GM12878 (cell line): ENCODE data around the gene COA1. TPM values are rescaled to one million over a fixed set of nuclear protein-coding genes. Genes with fewer than 3 reads are reported as not detected.

Experiments used
- BCL11A ChIP-seq: IDR thresholded peaks from 2 replicates; pipeline ENCODE4 v1.6.1; 2011; ENCODE audit warnings: low read depth, low read length
- BMI1 ChIP-seq: fragments of 450-650 bp; IDR thresholded peaks from 2 replicates; pipeline ENCODE4 v1.6.1; 2016; ENCODE audit warnings: mild to moderate bottlenecking, moderate library complexity, borderline replicate concordance
- CBX5 ChIP-seq: sonication (generic); IDR thresholded peaks from 2 replicates; pipeline ENCODE4 v1.6.1; 2016; ENCODE audit warnings: low read depth, moderate library complexity, mild to moderate bottlenecking, inconsistent platforms
- CREB1 ChIP-seq: IDR thresholded peaks from 2 replicates; pipeline ENCODE4 v1.6.1; 2012; ENCODE audit warnings: low read depth, mild to moderate bottlenecking, inconsistent platforms
- EED ChIP-seq: sonication (generic); IDR thresholded peaks from 2 replicates; pipeline ENCODE4 v1.6.1; 2016; ENCODE audit warnings: antibody characterized with exemption, low read depth
- IKZF1 ChIP-seq: fragments of 450-650 bp; conservative IDR thresholded peaks from 2 replicates; pipeline ENCODE4 v1.6.1; 2017; ENCODE audit warnings: antibody characterized with exemption, mild to moderate bottlenecking
- IKZF2 ChIP-seq, 2 experiments: fragments of 450-650 bp; IDR thresholded peaks; 2 replicates each; pipeline ENCODE4 v1.6.1; 2017; ENCODE audit warnings: mild to moderate bottlenecking in 2 of 2, moderate library complexity in 2 of 2
- IRF4 ChIP-seq: IDR thresholded peaks from 2 replicates; pipeline ENCODE4 v1.6.1; 2011; ENCODE audit warnings: low read depth, low read length
- JUNB ChIP-seq: IDR thresholded peaks from 2 replicates; pipeline ENCODE4 v1.6.1; 2016; ENCODE audit warnings: antibody characterized with exemption, mild to moderate bottlenecking
- NFIC ChIP-seq: IDR thresholded peaks from 2 replicates; pipeline ENCODE4 v1.6.1; 2012; ENCODE audit warnings: low read depth, mild to moderate bottlenecking, inconsistent platforms, low read length, moderate library complexity
- RBBP5 ChIP-seq: fragments of 200-600 bp; sonication (generic); conservative IDR thresholded peaks from 2 replicates; pipeline ENCODE4 v1.6.1; 2016
- polyA plus RNA-seq, 11 experiments: library from polyadenylated mRNA; depleted of rRNA in 4 of 11; unstranded in 6 of 11; stranded (reverse) in 5 of 11; fragments of >200 nt; fragmentation: Nextera tagmentation in 4 of 11; fragmentation: Illumina TruSeq in 1 of 11; extraction: Ambion mirVana in 4 of 11; extraction: Trizol in 1 of 11; gene quantifications; 1 replicate in 1 of 11; 2 replicates in 10 of 11; pipeline versions ENCODE4 v1.2.1 to v1.2.3, GENCODE V29; 2011 to 2016; ENCODE audit warnings: inconsistent platforms in 2 of 11, missing spikeins in 2 of 11, low read depth in 1 of 11
- total RNA-seq, 4 experiments: library from RNA; depleted of rRNA in 3 of 4; stranded (reverse); fragments of >200 nt in 3 of 4; fragmentation: Illumina TruSeq in 1 of 4; extraction: Trizol in 1 of 4; gene quantifications; 2 replicates each; pipeline versions ENCODE4 v1.2.1 to v1.2.3, GENCODE V29; 2013 to 2021
- TF ChIP-seq, protein P1 (sequence below): IDR thresholded peaks from 2 replicates; pipeline ENCODE4 v1.6.1; 2012; ENCODE audit warnings: mild to moderate bottlenecking, low read depth, low read length
- TF ChIP-seq, protein P2 (sequence below): fragments of 450-650 bp; IDR thresholded peaks from 2 replicates; pipeline ENCODE4 v1.6.1; 2017; ENCODE audit warnings: mild to moderate bottlenecking, moderate library complexity

The COA1 gene
- total and polyA plus RNA-seq, 10 of the 15 experiments (the other 5 are each of a cell fraction or from before 2014, with no cell fraction given), result 83.1 to 258 (median 111) TPM

DNA sequence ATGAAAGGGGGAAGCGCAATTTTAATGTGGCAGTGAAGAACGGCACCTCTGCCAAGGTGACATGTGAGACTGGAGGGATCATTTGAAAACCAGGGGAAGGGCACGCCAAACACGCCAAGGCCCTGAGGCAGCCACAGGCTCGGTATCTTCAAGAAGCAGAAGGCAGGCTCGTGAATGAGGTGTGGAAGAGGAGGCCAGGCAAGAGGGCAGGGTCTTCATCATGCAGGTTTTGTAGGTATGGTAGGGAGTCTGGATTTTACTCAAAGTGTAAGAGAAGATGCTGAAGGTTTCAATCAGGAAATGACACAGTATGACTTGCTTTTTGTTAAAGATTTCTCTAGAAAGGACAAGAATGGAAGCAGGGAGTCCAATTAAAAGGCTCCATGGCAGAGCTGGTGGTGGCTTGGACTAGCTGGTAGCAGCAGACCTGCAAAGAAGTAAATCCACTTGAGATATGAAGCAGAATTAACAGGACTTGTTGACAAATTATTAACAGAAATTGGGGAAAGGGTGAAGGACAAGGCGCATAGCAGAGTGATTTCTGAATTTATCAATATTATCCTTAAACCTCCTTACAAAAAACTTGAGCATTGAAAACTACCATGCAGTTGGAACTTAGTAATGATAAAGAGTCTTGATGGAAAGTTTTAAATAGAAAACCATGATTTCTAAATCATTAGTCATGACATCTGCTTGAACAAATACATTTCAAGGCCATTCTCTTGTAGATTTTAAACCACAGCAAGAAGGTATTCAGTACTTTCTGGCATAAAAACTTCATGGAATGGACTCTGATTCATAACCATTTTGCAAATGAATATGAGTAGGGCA, 70.4 kb downstream of the COA1 start (continued):
- TF ChIP-seq, protein P1, sequence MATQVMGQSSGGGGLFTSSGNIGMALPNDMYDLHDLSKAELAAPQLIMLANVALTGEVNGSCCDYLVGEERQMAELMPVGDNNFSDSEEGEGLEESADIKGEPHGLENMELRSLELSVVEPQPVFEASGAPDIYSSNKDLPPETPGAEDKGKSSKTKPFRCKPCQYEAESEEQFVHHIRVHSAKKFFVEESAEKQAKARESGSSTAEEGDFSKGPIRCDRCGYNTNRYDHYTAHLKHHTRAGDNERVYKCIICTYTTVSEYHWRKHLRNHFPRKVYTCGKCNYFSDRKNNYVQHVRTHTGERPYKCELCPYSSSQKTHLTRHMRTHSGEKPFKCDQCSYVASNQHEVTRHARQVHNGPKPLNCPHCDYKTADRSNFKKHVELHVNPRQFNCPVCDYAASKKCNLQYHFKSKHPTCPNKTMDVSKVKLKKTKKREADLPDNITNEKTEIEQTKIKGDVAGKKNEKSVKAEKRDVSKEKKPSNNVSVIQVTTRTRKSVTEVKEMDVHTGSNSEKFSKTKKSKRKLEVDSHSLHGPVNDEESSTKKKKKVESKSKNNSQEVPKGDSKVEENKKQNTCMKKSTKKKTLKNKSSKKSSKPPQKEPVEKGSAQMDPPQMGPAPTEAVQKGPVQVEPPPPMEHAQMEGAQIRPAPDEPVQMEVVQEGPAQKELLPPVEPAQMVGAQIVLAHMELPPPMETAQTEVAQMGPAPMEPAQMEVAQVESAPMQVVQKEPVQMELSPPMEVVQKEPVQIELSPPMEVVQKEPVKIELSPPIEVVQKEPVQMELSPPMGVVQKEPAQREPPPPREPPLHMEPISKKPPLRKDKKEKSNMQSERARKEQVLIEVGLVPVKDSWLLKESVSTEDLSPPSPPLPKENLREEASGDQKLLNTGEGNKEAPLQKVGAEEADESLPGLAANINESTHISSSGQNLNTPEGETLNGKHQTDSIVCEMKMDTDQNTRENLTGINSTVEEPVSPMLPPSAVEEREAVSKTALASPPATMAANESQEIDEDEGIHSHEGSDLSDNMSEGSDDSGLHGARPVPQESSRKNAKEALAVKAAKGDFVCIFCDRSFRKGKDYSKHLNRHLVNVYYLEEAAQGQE, result no peak
- TF ChIP-seq IKZF1 (0 out of 2 replicates have a peak, but pooled peaks have one; percentile 11), CBX5 (0 out of 2 replicates have a peak, but pooled peaks have one; percentile 46), IRF4 (peak; percentile 48; the same call in 1 of the 2 replicates), BMI1 (no peak), JUNB (peak; percentile 72), NFIC (peak; percentile 66; the same call in 1 of the 2 replicates), CREB1 (peak; percentile 57; the same call in 1 of the 2 replicates), BCL11A (peak; percentile 42; the same call in 1 of the 2 replicates), IKZF2 (IDR thresholded peaks at IDR 0.05) (peak in 1 of 2 experiments; percentile 53; a peak in 1 of 4 replicates), RBBP5 (no peak), EED (peak; percentile 69; the same call in 1 of the 2 replicates)
- TF ChIP-seq, protein P2, sequence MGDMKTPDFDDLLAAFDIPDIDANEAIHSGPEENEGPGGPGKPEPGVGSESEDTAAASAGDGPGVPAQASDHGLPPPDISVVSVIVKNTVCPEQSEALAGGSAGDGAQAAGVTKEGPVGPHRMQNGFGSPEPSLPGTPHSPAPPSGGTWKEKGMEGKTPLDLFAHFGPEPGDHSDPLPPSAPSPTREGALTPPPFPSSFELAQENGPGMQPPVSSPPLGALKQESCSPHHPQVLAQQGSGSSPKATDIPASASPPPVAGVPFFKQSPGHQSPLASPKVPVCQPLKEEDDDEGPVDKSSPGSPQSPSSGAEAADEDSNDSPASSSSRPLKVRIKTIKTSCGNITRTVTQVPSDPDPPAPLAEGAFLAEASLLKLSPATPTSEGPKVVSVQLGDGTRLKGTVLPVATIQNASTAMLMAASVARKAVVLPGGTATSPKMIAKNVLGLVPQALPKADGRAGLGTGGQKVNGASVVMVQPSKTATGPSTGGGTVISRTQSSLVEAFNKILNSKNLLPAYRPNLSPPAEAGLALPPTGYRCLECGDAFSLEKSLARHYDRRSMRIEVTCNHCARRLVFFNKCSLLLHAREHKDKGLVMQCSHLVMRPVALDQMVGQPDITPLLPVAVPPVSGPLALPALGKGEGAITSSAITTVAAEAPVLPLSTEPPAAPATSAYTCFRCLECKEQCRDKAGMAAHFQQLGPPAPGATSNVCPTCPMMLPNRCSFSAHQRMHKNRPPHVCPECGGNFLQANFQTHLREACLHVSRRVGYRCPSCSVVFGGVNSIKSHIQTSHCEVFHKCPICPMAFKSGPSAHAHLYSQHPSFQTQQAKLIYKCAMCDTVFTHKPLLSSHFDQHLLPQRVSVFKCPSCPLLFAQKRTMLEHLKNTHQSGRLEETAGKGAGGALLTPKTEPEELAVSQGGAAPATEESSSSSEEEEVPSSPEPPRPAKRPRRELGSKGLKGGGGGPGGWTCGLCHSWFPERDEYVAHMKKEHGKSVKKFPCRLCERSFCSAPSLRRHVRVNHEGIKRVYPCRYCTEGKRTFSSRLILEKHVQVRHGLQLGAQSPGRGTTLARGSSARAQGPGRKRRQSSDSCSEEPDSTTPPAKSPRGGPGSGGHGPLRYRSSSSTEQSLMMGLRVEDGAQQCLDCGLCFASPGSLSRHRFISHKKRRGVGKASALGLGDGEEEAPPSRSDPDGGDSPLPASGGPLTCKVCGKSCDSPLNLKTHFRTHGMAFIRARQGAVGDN, result peak; percentile 41; the same call in 1 of the 2 replicates
